ENCODE data around the gene STIM2.
"Not testable (repeated sequence)": the region's sequence is repeated elsewhere in the genome, so short reads cannot be mapped to it uniquely, and the experiment has no call there.

The STIM2 gene

GRCh38 chr4:26870576-26871262 is 10.1 kb downstream of the STIM2 start:
- no peak for ATAC-seq

DNA sequence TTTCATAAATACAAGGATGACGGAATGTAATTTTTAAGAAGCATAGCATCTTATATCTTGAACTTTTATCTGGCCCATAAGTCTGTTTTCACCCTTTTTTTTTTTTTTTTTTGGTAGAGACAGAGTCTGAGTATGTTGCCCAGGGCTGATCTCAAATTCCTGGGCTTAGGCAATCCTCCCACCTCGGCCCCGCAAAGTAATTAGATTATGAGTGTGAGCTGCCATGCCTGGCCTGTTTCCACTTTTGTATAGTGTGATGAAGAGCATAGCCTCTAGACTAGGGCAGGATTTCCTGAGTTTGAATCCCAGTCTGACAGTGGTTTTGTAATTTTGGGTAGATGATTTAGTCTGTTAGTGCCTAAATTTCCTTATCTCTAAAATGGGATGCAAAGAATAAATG is 11.0 kb downstream of the STIM2 start:
- ATAC-seq = no peak

- peak; percentile 92 to 95 for ATAC-seq
Measured at GRCh38 chr4:26873391-26874026, 12.9 kb downstream of the STIM2 start.

- no peak for ATAC-seq
Measured at GRCh38 chr4:26874110-26874509, 13.5 kb downstream of the STIM2 start.

GRCh38 chr4:26877406-26877805 is 16.8 kb downstream of the STIM2 start:
- peak; percentile 14 to 36 for ATAC-seq

DNA sequence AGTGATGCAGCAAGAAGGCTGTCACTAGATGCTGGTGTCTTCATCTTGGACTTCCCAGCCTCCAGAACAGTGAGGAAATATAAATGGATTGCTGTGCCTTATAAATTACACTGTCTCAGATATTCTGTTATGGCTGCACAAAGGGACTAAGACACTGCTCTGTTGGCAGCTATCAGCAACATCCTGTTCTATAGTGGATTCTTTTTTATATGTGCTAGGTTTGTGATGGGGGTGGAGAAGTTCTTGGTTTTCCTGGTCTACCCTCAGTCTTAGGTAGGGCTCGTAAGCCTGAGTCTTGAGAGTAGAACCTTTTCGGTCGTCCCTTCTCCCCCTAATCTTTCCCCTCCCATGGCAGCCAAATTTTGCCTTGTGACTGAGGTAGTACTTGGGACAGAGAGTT is 17.3 kb downstream of the STIM2 start:
- no peak for ATAC-seq

DNA sequence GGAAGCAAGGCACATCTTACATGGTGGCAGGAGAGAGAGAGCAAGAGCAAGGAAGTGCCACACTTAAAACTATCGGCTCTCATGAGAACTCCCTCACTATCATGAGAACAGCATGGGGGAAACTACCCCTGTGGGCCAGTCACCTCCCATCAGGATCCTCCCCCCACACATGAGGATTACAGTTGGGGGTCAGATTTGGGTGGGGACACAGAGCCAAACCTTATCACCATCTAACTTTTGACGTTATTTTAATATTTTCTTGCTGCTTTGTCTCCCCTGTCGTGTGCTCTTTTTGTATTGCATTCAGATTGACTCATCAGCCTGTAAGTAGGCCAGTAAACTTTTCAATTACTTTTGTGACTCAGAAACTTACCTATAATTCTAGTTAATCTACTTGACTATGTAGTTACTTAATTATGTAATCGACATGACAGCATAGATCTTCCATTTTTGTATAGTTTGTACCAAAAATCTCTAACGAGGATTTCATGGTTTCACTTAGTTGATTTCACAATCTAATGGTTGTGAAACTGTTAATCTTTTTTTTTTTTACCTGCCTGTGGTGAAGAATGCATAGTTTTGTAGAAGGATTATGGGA is 18.3 kb downstream of the STIM2 start:
- peak; percentile 84 to 87 for ATAC-seq

GRCh38 chr4:26879805-26880204 is 19.2 kb downstream of the STIM2 start:
- ATAC-seq = no peak

DNA sequence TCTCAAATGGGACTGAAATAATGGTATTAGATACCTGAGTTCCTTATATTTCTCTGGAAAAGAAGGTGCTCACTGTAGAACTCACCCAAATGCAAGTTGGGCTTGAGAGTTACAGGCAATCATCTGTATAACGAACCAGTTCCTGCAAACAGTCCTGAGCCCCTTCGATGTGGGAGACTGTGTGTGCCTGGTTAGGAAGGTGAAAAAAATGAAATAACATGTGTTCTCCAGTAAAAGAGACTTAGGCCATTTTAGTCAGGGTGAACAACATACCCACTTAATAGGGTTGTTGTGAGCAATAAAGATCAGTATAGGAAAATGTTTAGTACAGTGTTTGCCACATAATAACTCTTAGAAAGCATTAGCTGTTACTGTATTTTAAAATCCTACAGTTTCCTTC is 23.4 kb downstream of the STIM2 start:
- ATAC-seq = no peak

- peak; percentile 75 to 86 for ATAC-seq
Measured at GRCh38 chr4:26884486-26884988, 23.9 kb downstream of the STIM2 start.

DNA sequence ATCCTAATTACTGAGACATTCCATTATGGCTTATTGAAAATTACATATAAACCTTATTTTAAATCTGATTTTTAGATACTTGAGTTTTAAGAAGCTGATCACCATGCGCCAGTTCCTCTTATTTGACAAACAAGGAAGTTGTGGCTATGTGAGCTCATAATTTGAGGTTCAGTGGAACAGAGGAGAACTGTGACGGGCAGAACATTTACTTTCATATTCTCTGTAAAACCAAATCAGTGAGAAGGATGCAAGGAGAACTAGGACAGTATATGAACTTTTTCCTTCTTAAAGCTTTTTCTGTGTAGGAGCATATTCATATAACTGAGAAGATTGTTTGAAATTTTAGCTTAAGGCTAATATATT is 25.3 kb downstream of the STIM2 start:
- ATAC-seq = peak; percentile 48 to 53

DNA sequence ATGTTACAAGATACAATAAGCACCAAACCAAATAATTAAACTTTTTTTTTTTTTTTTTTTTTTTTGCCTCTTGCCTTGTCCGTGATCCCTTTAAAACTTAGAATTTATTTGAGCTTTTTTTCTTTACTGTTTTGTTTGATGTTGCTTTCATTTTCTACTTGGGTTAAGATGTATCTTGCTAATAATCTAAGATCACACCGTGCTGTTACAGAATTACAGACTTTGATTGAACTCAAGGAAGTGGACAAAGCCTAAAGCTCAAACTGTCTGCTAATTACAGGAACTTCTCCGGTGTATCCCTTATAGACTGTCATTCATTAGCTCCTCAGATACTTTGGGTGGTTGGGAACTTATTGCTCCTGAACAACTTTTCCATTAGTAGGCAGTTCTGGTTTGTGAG is 26.5 kb downstream of the STIM2 start:
- no peak for ATAC-seq

DNA sequence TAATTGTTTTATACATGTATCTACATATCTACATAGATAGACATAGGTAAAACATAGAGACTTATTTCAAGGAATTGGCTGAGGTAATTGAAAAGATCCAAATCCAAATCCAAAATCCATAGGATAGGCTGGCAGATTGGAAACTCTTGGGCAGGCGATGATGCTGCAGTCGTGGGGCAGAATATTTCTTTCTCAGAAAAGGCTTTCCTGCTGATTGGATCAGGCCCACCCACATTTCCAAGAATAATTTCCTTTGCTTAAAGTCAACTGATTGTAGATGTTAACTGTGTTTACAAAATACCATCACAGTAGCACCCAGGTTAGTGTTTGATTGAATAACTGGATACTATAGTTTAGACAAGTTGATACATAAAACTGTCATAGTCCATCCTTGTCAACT is 27.2 kb downstream of the STIM2 start:
- no peak for ATAC-seq

DNA sequence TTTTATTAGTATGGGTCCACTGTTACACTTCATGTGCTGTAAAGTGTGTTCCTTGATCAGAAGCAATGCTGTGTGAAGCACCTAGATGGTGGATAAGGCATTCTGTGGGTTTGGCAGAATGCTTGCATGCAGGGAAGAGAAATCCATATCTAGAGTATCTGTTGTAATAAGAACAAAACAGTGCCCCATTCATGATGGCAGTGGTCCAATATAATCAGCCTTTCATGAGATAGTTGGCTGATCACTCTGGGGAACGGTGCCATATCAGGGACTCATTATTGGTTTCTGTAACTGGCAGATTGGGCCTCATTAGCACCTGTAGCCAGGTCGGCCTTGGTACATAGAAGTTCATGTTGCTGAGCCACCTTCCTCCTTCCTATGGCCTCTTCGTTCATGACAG is 28.7 kb downstream of the STIM2 start:
- no peak for ATAC-seq

DNA sequence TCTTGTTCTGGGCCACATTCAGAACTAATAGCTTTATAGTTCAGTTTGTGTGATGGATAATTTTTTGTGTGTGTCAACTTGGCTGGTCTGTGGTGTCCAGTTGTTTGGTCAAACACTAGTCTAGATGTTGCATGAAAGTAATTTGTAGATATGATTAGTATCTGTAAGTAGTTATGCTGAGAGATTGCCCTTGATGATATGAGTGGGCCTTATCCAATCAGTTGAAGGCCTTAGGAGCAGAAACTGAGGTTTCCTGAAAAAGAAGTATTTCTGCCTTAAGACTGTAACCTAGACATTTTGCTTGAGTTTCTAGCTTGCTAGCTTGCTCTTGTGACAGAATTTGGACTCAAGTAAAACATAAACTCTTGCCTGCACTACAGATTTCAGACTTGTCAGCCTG is 30.4 kb downstream of the STIM2 start:
- ATAC-seq = no peak

GRCh38 chr4:26891867-26892266 is 31.2 kb downstream of the STIM2 start:
- ATAC-seq = no peak

- ATAC-seq = peak; percentile 46 to 73
Measured at GRCh38 chr4:26892480-26893150, 32.0 kb downstream of the STIM2 start.

- no peak for ATAC-seq
Measured at GRCh38 chr4:26893491-26893890, 32.9 kb downstream of the STIM2 start.

- ATAC-seq = not testable (repeated sequence)
Measured at GRCh38 chr4:26894881-26895280, 34.2 kb downstream of the STIM2 start.

DNA sequence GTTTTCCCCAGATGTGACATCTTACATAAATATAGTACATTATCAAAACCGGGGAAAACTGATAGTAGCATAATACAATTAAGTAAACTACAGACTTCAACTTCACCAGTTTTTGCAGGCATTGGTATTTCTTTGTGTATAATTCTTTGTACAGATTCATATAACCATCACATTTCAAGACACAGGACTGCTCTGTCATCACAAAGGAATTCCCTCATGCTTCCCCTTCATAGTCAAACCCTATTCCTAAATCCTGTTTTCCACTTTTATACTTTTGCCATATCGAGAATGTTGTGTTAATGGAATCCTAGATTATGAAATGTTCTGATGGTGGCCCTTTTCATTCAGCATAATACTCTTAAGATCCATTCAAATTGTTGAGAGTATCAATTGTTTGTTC is 36.0 kb downstream of the STIM2 start:
- no peak for ATAC-seq

DNA sequence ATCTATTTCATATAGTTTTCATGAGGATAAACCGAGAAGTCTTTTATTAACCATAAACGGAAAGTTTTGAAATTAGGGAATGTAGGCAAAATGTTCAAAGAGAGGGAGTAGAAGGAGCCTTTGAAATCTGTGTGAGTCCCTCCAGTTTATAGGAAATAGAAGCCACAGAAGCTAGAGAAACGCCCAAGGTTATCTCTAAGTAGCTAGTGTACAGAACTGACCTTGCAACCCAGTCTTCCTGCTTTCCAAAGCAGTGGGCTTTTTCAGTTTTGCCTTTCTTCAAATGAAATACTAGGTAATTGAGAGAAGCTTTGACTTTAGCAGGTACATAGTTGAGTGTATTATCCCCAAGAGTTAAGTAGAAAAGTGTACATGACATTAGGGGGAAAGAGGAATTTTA is 39.4 kb downstream of the STIM2 start:
- ATAC-seq = no peak

DNA sequence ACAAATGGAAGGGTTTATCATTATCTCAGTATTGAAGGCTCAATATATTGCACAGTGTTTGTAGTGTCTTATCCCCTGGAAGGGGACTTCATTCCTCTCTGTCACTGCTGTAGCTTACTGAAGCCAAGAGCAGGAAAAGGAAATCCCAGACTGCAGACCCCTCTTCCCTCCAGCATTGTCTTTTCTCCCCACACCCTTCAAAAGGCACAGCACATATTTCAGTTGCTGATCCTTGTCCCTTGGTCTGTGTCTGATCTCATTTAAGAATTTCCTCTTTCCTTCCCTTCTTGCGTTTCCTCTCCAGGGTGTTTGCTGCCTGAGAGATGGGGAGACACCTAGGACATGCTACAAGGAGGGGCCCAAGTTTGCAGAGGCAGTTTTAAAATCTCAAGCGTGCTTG is 40.1 kb downstream of the STIM2 start:
- ATAC-seq = no peak

- peak in 1 of 2 donors; percentile 36 for ATAC-seq
Measured at GRCh38 chr4:26905172-26905571, 44.5 kb downstream of the STIM2 start.
